Parathyroid adenoma (tissue), 2 donors: ENCODE data around the gene ARFGAP3.

Experiments
- H2AFZ ChIP-seq: fragments of 300-600 bp; sonication (generic); one replicate; pipeline ENCODE4 v1.7.0; 2017; ENCODE audit warnings: antibody characterized with exemption, mild to moderate bottlenecking
- H3K27ac ChIP-seq: fragments of 300-600 bp; sonication (generic); one replicate; pipeline ENCODE4 v1.7.0; 2017
- H3K27me3 ChIP-seq: fragments of 300-600 bp; sonication (generic); one replicate; pipeline ENCODE4 v1.7.0; 2017; ENCODE audit warnings: low read length; ENCODE audit not compliant: control insufficient read depth, insufficient read depth
- H3K36me3 ChIP-seq: fragments of 300-600 bp; sonication (generic); one replicate; pipeline ENCODE4 v1.7.0; 2017; ENCODE audit warnings: low read length; ENCODE audit not compliant: control insufficient read depth, insufficient read depth
- H3K4me1 ChIP-seq: fragments of 300-600 bp; sonication (generic); one replicate; pipeline ENCODE4 v1.7.0; 2017; ENCODE audit warnings: control low read depth
- H3K4me2 ChIP-seq: fragments of 300-600 bp; sonication (generic); one replicate; pipeline ENCODE4 v1.7.0; 2017; ENCODE audit warnings: low read length
- H3K4me3 ChIP-seq: fragments of 300-600 bp; sonication (generic); one replicate; pipeline ENCODE4 v1.7.0; 2017; ENCODE audit warnings: low read depth, low read length
- H3K79me2 ChIP-seq: fragments of 300-600 bp; sonication (generic); one replicate; pipeline ENCODE4 v1.7.0; 2017; ENCODE audit warnings: control low read depth
- H3K9ac ChIP-seq: fragments of 300-600 bp; sonication (generic); one replicate; pipeline ENCODE4 v1.7.0; 2017; ENCODE audit warnings: mild to moderate bottlenecking
- H3K9me3 ChIP-seq: fragments of 300-600 bp; sonication (generic); one replicate; pipeline ENCODE4 v1.7.0; 2017; ENCODE audit warnings: low read length; ENCODE audit not compliant: control insufficient read depth
- CTCF ChIP-seq: fragments of 300-600 bp; sonication (generic); IDR thresholded peaks from one replicate; pipeline ENCODE4 v1.7.0; 2017; ENCODE audit warnings: antibody characterized with exemption, mild to moderate bottlenecking
- donor health status: primary hyperparathyroidism.

Gene ARFGAP3

GRCh38 chr22:42869888-42870480 lies 12.9 kb upstream of the ARFGAP3 start:
- Histone ChIP-seq H3K4me1 (no peaks in the 10 kb centered on the region), H3K27ac (no peak overlapping the region), H3K9ac (no peak overlapping the region), H3K4me3 (no peak overlapping the region), H2AFZ (no peak overlapping the region), H3K36me3 (no peaks in the 10 kb centered on the region), H3K27me3 (no peaks in the 10 kb centered on the region), H3K9me3 (no peaks in the 10 kb centered on the region), H3K4me2 (no peak overlapping the region), H3K79me2 (no peaks in the 10 kb centered on the region)
- TF ChIP-seq CTCF, result no peak

GRCh38 chr22:42869463-42869862 lies 12.4 kb upstream of the ARFGAP3 start:
- no peak overlapping the region for H3K9ac ChIP-seq

GRCh38 chr22:42868751-42869251 lies 11.7 kb upstream of the ARFGAP3 start:
- H3K4me3 ChIP-seq, result no peak overlapping the region
- H3K4me2 ChIP-seq, result no peak overlapping the region
- H3K79me2 ChIP-seq, result no peaks in the 10 kb centered on the region
- no peak overlapping the region for H3K27ac ChIP-seq
- no peak overlapping the region for H2AFZ ChIP-seq
- H3K27me3 ChIP-seq, result no peaks in the 10 kb centered on the region
- no peak for TF ChIP-seq CTCF
- H3K4me1 ChIP-seq, result no peaks in the 10 kb centered on the region
- no peaks in the 10 kb centered on the region for H3K9me3 ChIP-seq
- no peaks in the 10 kb centered on the region for H3K36me3 ChIP-seq
- H3K9ac ChIP-seq, result no peak overlapping the region

More at GRCh38 chr22:42869463-42869862, 12.4 kb upstream of the ARFGAP3 start:
- Histone ChIP-seq H3K27ac (no peak overlapping the region), H3K4me3 (no peak overlapping the region), H3K4me2 (no peak overlapping the region), H3K36me3 (no peaks in the 10 kb centered on the region), H3K9me3 (no peaks in the 10 kb centered on the region), H2AFZ (no peak overlapping the region), H3K79me2 (no peaks in the 10 kb centered on the region), H3K4me1 (no peaks in the 10 kb centered on the region), H3K27me3 (no peaks in the 10 kb centered on the region)
- TF ChIP-seq CTCF, result no peak

- Histone ChIP-seq H3K36me3 (no peaks in the 10 kb centered on the region), H3K79me2 (no peaks in the 10 kb centered on the region), H3K27ac (no peak overlapping the region), H3K4me1 (no peaks in the 10 kb centered on the region), H3K4me3 (no peak overlapping the region), H2AFZ (no peak overlapping the region), H3K27me3 (no peaks in the 10 kb centered on the region), H3K9ac (no peak overlapping the region), H3K4me2 (no peak overlapping the region), H3K9me3 (no peaks in the 10 kb centered on the region)
- TF ChIP-seq CTCF, result no peak
Observed at GRCh38 chr22:42866100-42866499, 9.0 kb upstream of the ARFGAP3 start.

GRCh38 chr22:42865536-42865935 lies 8.5 kb upstream of the ARFGAP3 start:
- no peak for TF ChIP-seq CTCF
- H3K27me3 ChIP-seq, result no peaks in the 10 kb centered on the region
- no peak overlapping the region for H3K4me3 ChIP-seq
- H3K4me1 ChIP-seq, result no peaks in the 10 kb centered on the region
- H3K9ac ChIP-seq, result no peak overlapping the region
- no peaks in the 10 kb centered on the region for H3K79me2 ChIP-seq
- H3K4me2 ChIP-seq, result no peak overlapping the region
- no peak overlapping the region for H3K27ac ChIP-seq
- H3K36me3 ChIP-seq, result no peaks in the 10 kb centered on the region
- H2AFZ ChIP-seq, result no peak overlapping the region
- no peaks in the 10 kb centered on the region for H3K9me3 ChIP-seq
